PC-9 (cell line): ENCODE measurements around the gene PGAM1. TPM values are rescaled to one million over a fixed set of nuclear protein-coding genes. Genes with fewer than 3 reads are reported as not detected.

Experiments
- BruUV-seq: library from RNA; stranded (reverse); fragments of 400-500 nt; replicated peaks from 2 replicates; lab custom pipeline; 2021; lab: Mats Ljungman, UMichigan
- CTCF ChIA-PET: fragments of 300-600 bp; sonication (Branson Sonifier 250); formaldehyde crosslinking; loops from one replicate; lab custom pipeline; 2022; ENCODE audit warnings: antibody characterized with exemption; lab: Charles Lee
- POLR2A ChIA-PET: fragments of 300-600 bp; sonication (Branson Sonifier 250); formaldehyde crosslinking; loops from one replicate; lab custom pipeline; 2022; ENCODE audit warnings: antibody characterized with exemption; ENCODE audit not compliant: unreplicated experiment; lab: Charles Lee
- DNase-seq, 2 experiments: peaks; one replicate each; pipeline versions ENCODE4 v3.0.0 to v3.0.0-alpha.2; 2015 to 2022; ENCODE audit warnings: mixed read lengths in 1 of 2
- H2AFZ ChIP-seq: fragments of 200-600 bp; sonication (generic); 2 replicates; pipeline ENCODE4 v1.8.1; 2017; ENCODE audit warnings: antibody characterized with exemption
- H3F3A ChIP-seq: fragments of 200-600 bp; sonication (generic); 2 replicates; pipeline ENCODE4 v1.8.1; 2017; ENCODE audit warnings: antibody characterized with exemption, mild to moderate bottlenecking, low read depth; ENCODE audit not compliant: insufficient read depth
- H3K27ac ChIP-seq: fragments of 200-600 bp; sonication (generic); 2 replicates; pipeline ENCODE4 v1.6.1; 2016; ENCODE audit warnings: mixed run types
- H3K27me3 ChIP-seq: fragments of 200-600 bp; sonication (generic); 2 replicates; pipeline ENCODE4 v1.6.1; 2016; ENCODE audit warnings: low read depth, mixed run types; ENCODE audit not compliant: insufficient read depth
- H3K36me3 ChIP-seq: fragments of 200-600 bp; sonication (generic); 2 replicates; pipeline ENCODE4 v1.6.1; 2016; ENCODE audit warnings: low read depth, mixed run types
- H3K4me1 ChIP-seq: fragments of 200-600 bp; sonication (generic); replicated peaks from 2 replicates; pipeline ENCODE4 v1.6.1; 2016; ENCODE audit warnings: mixed run types; ENCODE audit not compliant: insufficient read depth
- H3K4me2 ChIP-seq: fragments of 200-600 bp; sonication (generic); 2 replicates; pipeline ENCODE4 v1.6.1; 2017; ENCODE audit warnings: mixed run types
- H3K4me3 ChIP-seq: fragments of 200-600 bp; sonication (generic); 2 replicates; pipeline ENCODE4 v1.6.1; 2016; ENCODE audit warnings: mixed run types
- H3K79me2 ChIP-seq: fragments of 200-600 bp; sonication (generic); 2 replicates; pipeline ENCODE4 v1.6.1; 2017; ENCODE audit warnings: low read depth, mixed run types
- H3K9me2 ChIP-seq: fragments of 200-600 bp; sonication (generic); 2 replicates; pipeline ENCODE4 v1.8.1; 2017; ENCODE audit warnings: mild to moderate bottlenecking; ENCODE audit not compliant: insufficient read depth
- H3K9me3 ChIP-seq: fragments of 200-600 bp; sonication (generic); 2 replicates; pipeline ENCODE4 v1.8.1; 2016; ENCODE audit warnings: low read depth; ENCODE audit not compliant: insufficient read depth
- H4K20me1 ChIP-seq: fragments of 200-600 bp; sonication (generic); 2 replicates; pipeline ENCODE4 v1.8.1; 2017; ENCODE audit not compliant: insufficient read depth
- CTCF ChIP-seq: fragments of 200-600 bp; sonication (generic); conservative IDR thresholded peaks from 2 replicates; pipeline ENCODE4 v1.6.1; 2017; ENCODE audit warnings: mixed run types, antibody characterized with exemption, mild to moderate bottlenecking, moderate library complexity
- EZH2 ChIP-seq: fragments of 200-600 bp; sonication (generic); IDR thresholded peaks from 2 replicates; pipeline ENCODE4 v1.8.0; 2017; ENCODE audit warnings: antibody characterized with exemption, low read depth
- intact Hi-C: fragments of 100-400 bp; cut with micrococcal nuclease; formaldehyde crosslinking; loops from one replicate; pipeline ENCODE4 v1.10.0; 2022; ENCODE audit not compliant: unreplicated experiment
- total RNA-seq: library from RNA; stranded (reverse); gene quantifications from 2 replicates; pipeline ENCODE4 v1.2.3, GENCODE V29; 2021

PGAM1 gene
- total RNA-seq, 1 experiment from 2014 or later = 243 TPM

- intact Hi-C loops = no loop called here
- Histone ChIP-seq H3K79me2 (no peaks in the 10 kb centered on the region), H3F3A (no peaks in the 10 kb centered on the region), H3K27me3 (no peaks in the 10 kb centered on the region), H3K4me3 (no peak overlapping the region), H3K9me3 (no peaks in the 10 kb centered on the region), H3K4me2 (no peak overlapping the region), H3K27ac (no peak overlapping the region), H4K20me1 (no peaks in the 10 kb centered on the region), H3K9me2 (no peaks in the 10 kb centered on the region), H2AFZ (no peak overlapping the region), H3K4me1 (no peaks in the 10 kb centered on the region), H3K36me3 (peaks cover 6% of the 10 kb centered on the region; the same call in 1 of the 2 replicates)
- no TSS peak for BruUV-seq
- no peak for TF ChIP-seq CTCF
- TF ChIP-seq EZH2 = no peak
- ChIA-PET CTCF (no interaction called here), POLR2A (no interaction called here)
- DNase-seq = no peak
Measured at GRCh38 chr10:97393034-97393573, 32.9 kb upstream of the PGAM1 start.

GRCh38 chr10:97396056-97396455 is 29.9 kb upstream of the PGAM1 start:
- peaks cover 12% of the 10 kb centered on the region for H3K79me2 ChIP-seq
- no peak for TF ChIP-seq EZH2
- H3K4me1 ChIP-seq = no peaks in the 10 kb centered on the region
- H3K9me2 ChIP-seq = no peaks in the 10 kb centered on the region
- no peaks in the 10 kb centered on the region for H3K9me3 ChIP-seq
- DNase-seq = no peak
- H3K4me3 ChIP-seq = no peak overlapping the region
- H3F3A ChIP-seq = peaks cover 9% of the 10 kb centered on the region; the same call in 1 of the 2 replicates
- CTCF ChIA-PET = no interaction called here
- BruUV-seq = no TSS peak
- peaks cover 6% of the 10 kb centered on the region; the same call in 1 of the 2 replicates for H3K36me3 ChIP-seq
- no peaks in the 10 kb centered on the region for H4K20me1 ChIP-seq
- H3K4me2 ChIP-seq = no peak overlapping the region
- POLR2A ChIA-PET = no interaction called here
- no peak overlapping the region for H2AFZ ChIP-seq
- no peaks in the 10 kb centered on the region for H3K27me3 ChIP-seq
- intact Hi-C loops = no loop called here
- no peak overlapping the region for H3K27ac ChIP-seq

- intact Hi-C loops = loop anchor here (2.0 to 10.0 kb wide), 3 partner anchors 27 to 315 kb away; partner anchors contain the start of genes MARVELD1 and PGAM1
- Histone ChIP-seq H2AFZ (peak overlapping the region; percentile 70), H3K4me3 (peak overlapping the region; percentile 97), H3K27me3 (no peaks in the 10 kb centered on the region), H3K36me3 (peaks cover 3% of the 10 kb centered on the region; the same call in 1 of the 2 replicates), H3K9me3 (no peaks in the 10 kb centered on the region), H3K27ac (peak overlapping the region; percentile 61), H3K4me2 (peak overlapping the region; percentile 93), H3K9me2 (no peaks in the 10 kb centered on the region), H3F3A (peaks cover 9% of the 10 kb centered on the region; the same call in 1 of the 2 replicates), H3K79me2 (peaks cover 12% of the 10 kb centered on the region), H3K4me1 (no peaks in the 10 kb centered on the region), H4K20me1 (no peaks in the 10 kb centered on the region)
- TF ChIP-seq CTCF (no peak), EZH2 (no peak)
- BruUV-seq = no TSS peak
- peak; percentile 56 to 66 for DNase-seq
- ChIA-PET POLR2A (interaction anchor here (0.6 kb wide), 2 partner anchors 15 to 82 kb away, joined by 12 to 24 read pairs; no protein-coding TSS in a partner anchor), CTCF (interaction anchor here (0.8 kb wide), 1 partner anchor 9 kb away, joined by 3 read pairs; no protein-coding TSS in a partner anchor)
Measured at GRCh38 chr10:97399843-97400545, 26.0 kb upstream of the PGAM1 start.
